AG04450 (cell line): Measurements from ENCODE around the gene ACSL4. TPM values are rescaled to one million over a fixed set of nuclear protein-coding genes. Genes with fewer than 3 reads are reported as not detected.

Experiments used
- CTCF ChIA-PET: fragments of 300-600, 350-600 bp; formaldehyde crosslinking; extraction: SDS; loops from one replicate; lab custom pipeline; 2022; ENCODE audit warnings: antibody characterized with exemption, inconsistent platforms; lab: Charles Lee
- POLR2A ChIA-PET: fragments of 350-600 bp; formaldehyde crosslinking; extraction: SDS; loops from one replicate; lab custom pipeline; 2021; ENCODE audit warnings: antibody characterized with exemption, inconsistent platforms; lab: Yijun Ruan, JAX
- DNase-seq: peaks from one replicate; pipeline ENCODE4 v3.0.0-alpha.2; 2011; ENCODE audit warnings: low read depth, low spot score
- H3K27ac ChIP-seq: one replicate; pipeline ENCODE4 v1.5.1; 2012; ENCODE audit warnings: low read depth, low read length, control low read depth
- H3K27me3 ChIP-seq: one replicate; pipeline ENCODE4 v1.6.0; 2012; ENCODE audit warnings: low read length; ENCODE audit not compliant: control insufficient read depth, insufficient read depth
- H3K4me3 ChIP-seq: 2 replicates; pipeline ENCODE4 v1.5.1; 2011; ENCODE audit warnings: mild to moderate bottlenecking, low read depth, low read length, control low read depth
- H3K9me3 ChIP-seq: 2 replicates; pipeline ENCODE4 v1.5.1; 2012; ENCODE audit warnings: low read length; ENCODE audit not compliant: control insufficient read depth, insufficient read depth
- polyA plus RNA-seq: library from polyadenylated mRNA; depleted of rRNA; stranded (reverse); fragments of >200 nt; gene quantifications from 2 replicates; pipeline ENCODE4 v1.2.3, GENCODE V29; 2011
- TF ChIP-seq, protein P1 (sequence below): IDR thresholded peaks from 2 replicates; pipeline ENCODE4 v1.5.1; 2011; ENCODE audit warnings: low read depth, low read length, control low read depth, inconsistent platforms

ACSL4 gene
- polyA plus RNA-seq, 1 experiment: 157 TPM

DNA sequence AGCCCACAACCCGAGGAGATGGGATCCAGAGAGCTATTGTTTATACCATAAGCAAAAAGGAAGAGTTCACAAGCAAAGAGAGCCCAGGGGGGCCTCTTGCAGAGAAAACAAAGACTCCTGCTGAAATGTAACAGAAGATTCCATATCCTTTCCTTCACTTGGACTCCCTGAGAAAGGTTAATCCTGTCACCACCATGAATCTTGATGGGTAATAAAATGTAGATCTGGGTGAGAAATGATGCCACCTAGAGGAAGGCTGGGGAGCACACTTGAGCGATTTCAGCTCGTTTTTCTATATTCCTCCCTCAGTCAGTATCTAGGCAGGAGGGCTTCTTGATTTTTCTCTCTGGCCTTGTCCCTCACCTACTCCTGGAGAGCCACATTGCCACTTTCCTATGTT is 97.9 kb downstream of the ACSL4 start:
- no peak for DNase-seq
- TF ChIP-seq, protein P1, sequence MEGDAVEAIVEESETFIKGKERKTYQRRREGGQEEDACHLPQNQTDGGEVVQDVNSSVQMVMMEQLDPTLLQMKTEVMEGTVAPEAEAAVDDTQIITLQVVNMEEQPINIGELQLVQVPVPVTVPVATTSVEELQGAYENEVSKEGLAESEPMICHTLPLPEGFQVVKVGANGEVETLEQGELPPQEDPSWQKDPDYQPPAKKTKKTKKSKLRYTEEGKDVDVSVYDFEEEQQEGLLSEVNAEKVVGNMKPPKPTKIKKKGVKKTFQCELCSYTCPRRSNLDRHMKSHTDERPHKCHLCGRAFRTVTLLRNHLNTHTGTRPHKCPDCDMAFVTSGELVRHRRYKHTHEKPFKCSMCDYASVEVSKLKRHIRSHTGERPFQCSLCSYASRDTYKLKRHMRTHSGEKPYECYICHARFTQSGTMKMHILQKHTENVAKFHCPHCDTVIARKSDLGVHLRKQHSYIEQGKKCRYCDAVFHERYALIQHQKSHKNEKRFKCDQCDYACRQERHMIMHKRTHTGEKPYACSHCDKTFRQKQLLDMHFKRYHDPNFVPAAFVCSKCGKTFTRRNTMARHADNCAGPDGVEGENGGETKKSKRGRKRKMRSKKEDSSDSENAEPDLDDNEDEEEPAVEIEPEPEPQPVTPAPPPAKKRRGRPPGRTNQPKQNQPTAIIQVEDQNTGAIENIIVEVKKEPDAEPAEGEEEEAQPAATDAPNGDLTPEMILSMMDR: peak; percentile 48
- ChIA-PET CTCF (interaction anchor here (0.8 to 5.1 kb wide), 6 partner anchors 18 to 256 kb away, joined by 3 to 43 read pairs (median 4); no protein-coding TSS in a partner anchor), POLR2A (no interaction called here)
- Histone ChIP-seq H3K27me3 (no peaks in the 10 kb centered on the region), H3K4me3 (no peak overlapping the region), H3K9me3 (no peaks in the 10 kb centered on the region), H3K27ac (no peak overlapping the region)

- no peaks in the 10 kb centered on the region for H3K27me3 ChIP-seq
- POLR2A ChIA-PET: no interaction called here
- no peaks in the 10 kb centered on the region for H3K9me3 ChIP-seq
- CTCF ChIA-PET: interaction anchor here (0.6 to 5.1 kb wide), 7 partner anchors 8 to 258 kb away, joined by 3 to 43 read pairs (median 4); partner anchors contain the start of gene KCNE5
- no peak for DNase-seq
- H3K4me3 ChIP-seq: no peak overlapping the region
- H3K27ac ChIP-seq: no peak overlapping the region
- TF ChIP-seq, protein P1: peak; percentile 49
Observed at GRCh38 chrX:109632906-109633504, 100.1 kb downstream of the ACSL4 start.

DNA sequence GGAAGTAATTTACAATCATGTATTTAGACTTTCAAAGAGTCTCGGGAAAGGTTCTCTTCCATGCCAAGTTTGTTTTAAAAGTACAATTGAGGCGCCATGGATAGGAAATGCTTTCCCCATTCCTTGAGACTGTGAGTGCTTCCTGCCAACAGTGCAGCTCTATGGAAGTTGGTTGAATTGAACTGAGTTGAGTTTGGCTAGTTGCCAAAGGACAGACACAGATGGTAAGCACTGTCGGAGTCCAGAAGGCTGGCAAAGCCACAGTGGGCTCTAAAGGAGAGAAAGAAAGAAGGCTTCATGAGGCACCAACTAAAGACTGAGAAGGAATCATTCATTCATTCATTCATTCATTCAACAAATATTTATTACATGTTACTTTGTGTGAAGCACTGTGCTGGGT is 103.7 kb downstream of the ACSL4 start:
- DNase-seq: no peak
- CTCF ChIA-PET: interaction anchor here (0.8 kb wide), 1 partner anchor 143 kb away, joined by 5 read pairs; no protein-coding TSS in a partner anchor
- Histone ChIP-seq H3K4me3 (no peak overlapping the region), H3K9me3 (no peaks in the 10 kb centered on the region), H3K27ac (no peak overlapping the region), H3K27me3 (no peaks in the 10 kb centered on the region)
- POLR2A ChIA-PET: no interaction called here
- TF ChIP-seq, protein P1: no peak

DNA sequence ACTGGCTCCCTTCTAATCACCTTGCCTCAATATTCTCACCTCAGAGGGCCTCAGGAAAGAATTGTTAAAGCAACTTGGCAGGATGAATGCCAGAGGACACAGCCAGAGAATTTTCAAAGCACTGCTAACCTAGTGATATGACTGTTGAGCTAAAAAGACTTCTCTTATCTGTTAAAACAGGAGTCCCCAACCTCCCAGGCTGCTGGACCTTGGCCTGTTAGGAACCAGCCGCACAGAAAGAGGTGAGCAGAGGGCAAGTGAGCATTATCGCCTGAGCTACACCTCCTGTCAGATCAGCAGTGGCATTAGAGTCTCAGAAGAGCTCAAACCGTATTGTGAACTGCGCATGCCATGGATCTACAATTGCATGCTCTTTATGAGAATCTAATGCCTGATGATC is 106.4 kb downstream of the ACSL4 start:
- ChIA-PET POLR2A (no interaction called here), CTCF (interaction anchor here (0.7 to 2.0 kb wide), 3 partner anchors 10 to 264 kb away, joined by 3 to 9 read pairs (median 4); no protein-coding TSS in a partner anchor)

More for the DNA sequence above, 106.4 kb downstream of the ACSL4 start:
- no peak overlapping the region for H3K27ac ChIP-seq
- TF ChIP-seq, protein P1: no peak
- no peaks in the 10 kb centered on the region for H3K27me3 ChIP-seq
- DNase-seq: no peak
- H3K9me3 ChIP-seq: no peaks in the 10 kb centered on the region
- H3K4me3 ChIP-seq: no peak overlapping the region
